Right kidney (tissue), 9 donors: Measurements from ENCODE around the gene GPD2.

Experiments used
- DNase-seq: peaks from one replicate; pipeline ENCODE4 v3.0.0-alpha.2; 2016
- long read RNA-seq, 8 donors: transcript quantifications; one replicate each; lab custom pipeline, GENCODE V29; 2026

GPD2 gene
- long read RNA-seq, donor 1 = 0 reads
- long read RNA-seq, donor 2 = 0 reads
- long read RNA-seq, donor 3, full-length matches to known transcripts = 3 of 3 reads
- long read RNA-seq, donor 3, partial matches to known transcripts = 0 of 3 reads
- long read RNA-seq, donor 3, other reads (novel, unspliced or antisense) = 0 of 3 reads
- long read RNA-seq, donor 4, full-length matches to known transcripts = 2 of 2 reads
- long read RNA-seq, donor 4, partial matches to known transcripts = 0 of 2 reads
- long read RNA-seq, donor 4, other reads (novel, unspliced or antisense) = 0 of 2 reads
- long read RNA-seq, donor 5, partial matches to known transcripts = 0 of 3 reads
- long read RNA-seq, donor 5, other reads (novel, unspliced or antisense) = 0 of 3 reads
- long read RNA-seq, donor 6, full-length matches to known transcripts = 1 of 1 reads
- long read RNA-seq, donor 6, partial matches to known transcripts = 0 of 1 reads
- long read RNA-seq, donor 6, other reads (novel, unspliced or antisense) = 0 of 1 reads
- long read RNA-seq, donor 7, partial matches to known transcripts = 0 of 2 reads
- long read RNA-seq, donor 7, other reads (novel, unspliced or antisense) = 0 of 2 reads
- long read RNA-seq, donor 8, full-length matches to known transcripts = 2 of 2 reads
- long read RNA-seq, donor 8, partial matches to known transcripts = 0 of 2 reads
- long read RNA-seq, donor 8, other reads (novel, unspliced or antisense) = 0 of 2 reads

DNA sequence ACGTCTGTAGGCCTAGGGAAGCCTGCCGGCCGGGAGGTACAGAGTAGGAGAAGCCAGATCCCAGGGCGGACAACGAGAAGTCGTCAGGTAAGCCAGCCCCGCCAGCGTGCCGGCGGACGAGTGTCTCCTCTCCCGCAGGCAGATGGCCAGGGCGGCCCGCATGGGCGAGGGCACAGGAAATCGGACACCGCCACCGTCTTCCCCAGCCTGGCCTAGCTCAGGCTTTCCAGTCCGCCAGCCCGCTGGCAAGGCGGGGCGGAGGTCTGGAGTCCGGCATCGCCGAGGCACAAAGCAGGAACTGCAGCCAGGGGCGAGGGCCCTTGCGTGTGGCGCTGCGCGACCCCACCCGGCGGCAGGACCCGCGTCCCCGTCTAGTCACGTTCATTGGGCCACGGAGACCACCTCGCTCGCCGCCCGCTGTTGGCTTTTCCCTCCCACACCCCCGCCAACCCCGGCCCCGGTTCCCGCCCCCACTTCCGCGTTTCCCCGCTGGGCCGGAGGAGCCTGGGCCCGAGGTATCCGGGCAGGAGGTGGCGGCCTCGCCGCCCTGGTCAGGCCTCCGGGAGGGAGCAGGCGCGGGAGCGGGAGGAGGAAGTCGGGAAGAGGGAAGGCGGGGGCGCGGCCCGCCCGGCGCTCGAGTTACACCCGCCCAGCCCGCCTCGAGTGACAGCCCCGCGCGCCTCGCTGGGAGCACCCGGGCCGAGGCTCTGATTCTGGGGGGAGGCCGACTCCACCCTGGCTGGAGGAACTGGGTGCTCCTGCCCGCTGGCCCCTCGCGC lies at the start of gene GPD2:
GPD2 (plus strand) TSS at position 662 of the 779 bp plus-strand sequence. CDS start 39,727 bp downstream, outside the sequence.
- peak; percentile 97 for DNase-seq

- no peak for DNase-seq
Measured at GRCh38 chr2:156394033-156394741, 42.0 kb upstream of the GPD2 start.

- no peak for DNase-seq
Measured at GRCh38 chr2:156396126-156396525, 40.1 kb upstream of the GPD2 start.

- DNase-seq = no peak
Measured at GRCh38 chr2:156397229-156397628, 39.0 kb upstream of the GPD2 start.

GRCh38 chr2:156398176-156398575 lies 38.0 kb upstream of the GPD2 start:
- DNase-seq = no peak

- DNase-seq = no peak
Measured at GRCh38 chr2:156399224-156399949, 36.8 kb upstream of the GPD2 start.

DNA sequence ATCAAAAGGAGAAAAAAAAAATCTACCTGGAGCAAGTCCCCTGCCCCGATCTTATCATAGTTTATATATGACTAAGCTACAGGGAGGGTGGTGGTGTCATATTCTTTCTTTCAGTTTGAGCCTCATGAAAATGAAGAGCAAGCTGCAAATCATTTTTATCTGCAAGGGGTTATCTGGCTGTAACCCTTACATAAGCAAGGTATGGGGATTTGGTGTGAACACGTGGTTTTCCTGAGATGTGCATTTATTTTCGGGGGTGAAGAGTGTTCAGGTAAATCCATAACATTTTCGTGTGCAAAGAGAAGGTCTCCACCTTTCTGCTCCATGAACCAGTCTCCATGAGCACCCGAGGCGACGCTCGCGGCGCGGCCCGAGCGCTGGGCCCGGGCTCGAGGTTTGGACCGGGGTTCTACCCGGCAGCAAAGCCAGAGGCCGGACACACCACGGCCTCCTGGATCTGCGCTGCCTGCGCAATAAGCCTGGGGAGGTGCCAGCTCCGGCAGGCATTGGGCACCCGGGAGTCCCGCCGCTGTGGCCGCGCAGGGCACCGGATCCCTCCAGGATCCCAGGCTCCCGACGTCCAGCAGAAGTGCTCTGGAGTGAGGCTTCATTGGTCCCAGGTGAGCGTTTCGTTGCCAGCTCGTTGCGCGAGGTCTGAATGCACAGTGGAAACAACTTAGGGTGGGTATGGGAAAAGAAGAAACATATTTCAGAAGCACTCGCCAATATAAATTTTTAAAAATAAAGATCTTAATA lies 36.1 kb upstream of the GPD2 start:
- DNase-seq = peak; percentile 94

DNA sequence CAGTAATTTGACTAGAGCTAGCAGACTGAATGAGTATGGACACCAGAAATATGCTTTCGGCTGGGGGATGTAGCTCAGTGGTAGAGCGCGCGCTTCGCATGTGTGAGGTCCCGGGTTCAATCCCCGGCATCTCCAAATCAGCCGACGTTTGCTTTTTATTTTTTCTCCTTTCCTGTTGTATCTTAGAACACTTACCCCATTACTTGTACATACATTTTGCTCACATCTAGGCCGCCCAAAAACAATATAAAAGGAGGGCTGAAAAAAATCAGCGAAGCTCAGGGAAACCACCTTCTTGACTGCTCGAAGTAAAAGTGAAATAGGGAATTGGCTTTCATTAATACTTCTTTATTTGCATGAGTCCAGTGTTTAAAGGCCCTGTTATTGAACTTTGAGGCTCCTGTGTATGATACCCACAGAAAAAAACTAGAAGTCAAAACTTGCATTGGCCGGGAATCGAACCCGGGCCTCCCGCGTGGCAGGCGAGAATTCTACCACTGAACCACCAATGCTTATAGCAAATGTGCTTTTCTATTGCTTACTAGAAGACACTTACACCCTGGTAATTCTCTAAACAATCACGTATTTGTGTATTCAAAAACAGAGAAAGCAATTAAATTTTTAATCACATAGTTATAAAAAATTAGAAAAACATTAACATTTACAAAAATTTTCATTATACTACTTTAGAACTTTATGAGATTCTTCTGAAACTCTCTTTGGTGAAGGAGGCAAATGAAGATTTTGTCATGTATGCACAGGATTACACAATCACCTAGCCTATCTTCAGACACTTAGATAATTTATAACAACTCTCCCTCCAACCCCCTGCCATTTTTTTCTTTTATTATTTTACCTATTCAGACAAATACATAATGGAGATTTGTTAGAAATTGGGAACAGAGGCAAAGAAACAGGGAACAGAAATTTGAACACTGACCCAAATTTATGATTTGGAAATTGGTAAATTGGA lies 35.2 kb upstream of the GPD2 start:
- peak; percentile 86 for DNase-seq

DNA sequence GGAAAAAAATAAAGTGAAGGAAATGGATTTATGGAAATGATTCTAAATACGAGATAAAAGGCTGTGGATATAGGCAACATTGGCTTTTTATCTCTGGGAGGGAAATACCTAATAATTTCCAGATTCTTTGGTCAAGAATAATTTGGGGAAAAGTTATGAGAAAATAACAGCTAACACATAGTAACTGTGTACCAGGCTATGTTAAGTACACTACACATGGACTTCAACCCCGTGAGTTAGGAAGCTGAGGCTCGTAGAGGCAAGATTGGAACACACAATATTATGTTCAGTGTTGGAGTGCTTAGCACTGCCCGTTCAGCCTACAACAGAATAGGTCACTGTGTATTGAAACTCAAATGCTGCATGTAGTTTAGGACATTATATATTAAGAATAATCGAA lies 34.3 kb upstream of the GPD2 start:
- no peak for DNase-seq

DNA sequence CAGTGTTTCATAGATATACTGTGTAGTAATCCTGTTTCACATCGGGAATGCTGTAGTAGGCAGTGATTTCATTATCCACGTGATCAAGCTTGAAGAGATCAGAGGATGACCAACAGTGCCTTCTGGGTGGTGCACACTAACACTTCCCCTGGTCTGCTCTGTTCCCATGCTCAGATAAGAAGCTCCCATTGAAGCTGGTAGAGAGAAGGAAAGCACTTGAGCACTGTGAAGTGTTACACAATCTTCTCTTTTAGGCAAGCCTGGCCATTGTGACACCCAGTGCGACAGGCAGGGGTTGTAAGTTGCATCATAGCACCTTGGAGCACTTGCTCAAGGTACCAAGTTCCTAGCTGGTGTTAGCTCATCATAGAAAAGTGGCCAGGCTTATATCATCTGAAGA lies 30.6 kb upstream of the GPD2 start:
- DNase-seq = no peak

DNA sequence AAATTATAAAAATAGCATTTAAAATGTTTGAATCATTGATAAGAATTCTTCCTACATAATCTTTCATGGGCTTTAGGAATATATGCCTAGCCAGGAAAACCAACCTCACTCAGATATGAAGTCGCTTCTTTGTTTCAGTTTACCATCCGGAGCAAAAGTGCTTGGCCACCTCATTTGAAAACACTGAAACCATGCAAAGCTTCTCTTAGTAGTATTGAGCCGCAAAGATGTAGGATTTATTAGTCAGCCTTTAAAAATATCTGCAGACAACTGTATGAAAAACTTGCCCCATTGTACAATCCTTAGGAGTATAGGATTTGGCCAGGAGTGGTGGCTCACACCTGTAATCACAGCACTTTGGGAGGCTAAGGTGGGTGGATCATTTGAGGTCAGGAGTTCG lies 24.3 kb upstream of the GPD2 start:
- DNase-seq = no peak

- no peak for DNase-seq
Measured at GRCh38 chr2:156421851-156422250, 14.3 kb upstream of the GPD2 start.

DNA sequence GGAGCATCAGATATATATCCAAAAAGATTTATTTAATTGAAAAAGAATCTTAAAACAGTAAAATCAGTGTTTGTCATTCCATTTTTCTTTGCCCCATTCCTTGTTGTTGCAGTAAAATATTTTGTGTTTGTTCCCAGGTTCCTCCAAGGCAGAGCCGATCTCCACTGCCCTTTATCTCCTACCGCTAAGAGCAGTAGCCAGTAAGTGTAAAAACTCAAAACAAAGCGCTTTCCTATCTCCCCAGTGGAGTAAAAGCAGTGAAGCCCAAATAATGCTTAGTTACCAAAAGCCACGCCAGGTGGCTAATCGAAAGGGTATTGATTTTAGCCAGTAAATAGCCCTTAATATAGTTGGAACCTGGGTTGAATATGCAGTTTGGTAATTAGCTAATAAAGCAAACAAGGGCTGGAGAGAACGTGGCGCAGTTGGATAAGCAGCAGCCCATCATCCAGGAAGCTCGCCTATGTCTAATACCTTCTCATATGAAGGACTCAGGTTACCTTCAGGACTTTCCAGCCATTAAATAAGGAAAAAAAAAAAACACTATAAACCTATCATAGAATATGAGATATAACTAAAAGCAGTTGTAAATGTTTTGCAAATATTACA lies 12.4 kb upstream of the GPD2 start:
- no peak for DNase-seq

DNA sequence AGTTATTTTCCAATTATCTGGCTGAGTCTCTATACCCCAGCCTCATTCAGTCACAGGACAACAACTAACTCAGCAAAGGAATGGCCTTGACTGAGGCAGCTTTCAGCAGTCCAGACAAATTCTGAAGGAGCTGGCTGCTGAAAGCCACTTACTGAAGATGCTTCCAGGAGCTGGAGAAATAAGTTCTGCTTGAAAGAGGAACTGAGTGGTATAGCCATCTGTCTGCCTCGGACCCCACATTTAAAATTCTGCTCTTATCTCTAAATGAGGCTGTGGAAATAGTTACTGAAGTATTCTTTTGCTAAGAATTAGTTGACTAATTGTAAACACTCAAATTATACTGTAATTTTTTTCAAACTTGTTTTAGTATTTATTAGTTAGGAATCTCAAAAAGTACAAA lies 9.1 kb upstream of the GPD2 start:
- DNase-seq = no peak

DNA sequence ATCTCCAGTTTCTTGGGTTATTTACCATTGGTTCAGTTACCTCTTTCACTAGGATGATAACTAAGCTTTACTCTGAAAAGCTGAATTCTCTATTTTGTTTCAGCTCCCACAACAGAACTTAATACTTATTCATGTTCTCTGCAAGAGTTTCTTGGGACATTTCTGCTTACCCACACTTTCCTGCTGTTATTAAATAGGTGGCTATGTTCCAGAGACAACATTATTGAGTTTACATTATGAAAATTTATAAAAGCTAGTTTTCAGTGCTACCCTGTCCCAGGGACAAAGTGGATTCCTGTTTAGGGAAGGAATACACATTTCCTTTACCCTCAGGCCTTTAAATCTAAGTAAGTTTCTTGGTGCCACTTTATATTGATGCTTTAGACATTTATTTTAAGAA lies 7.0 kb upstream of the GPD2 start:
- no peak for DNase-seq

- DNase-seq = no peak
Measured at GRCh38 chr2:156430236-156430979, 5.8 kb upstream of the GPD2 start.

- no peak for DNase-seq
Measured at GRCh38 chr2:156430980-156431358, 5.2 kb upstream of the GPD2 start.
